Pancreas (tissue), 10 donors: ENCODE measurements around the gene PWWP2B. TPM values are rescaled to one million over a fixed set of nuclear protein-coding genes. Genes with fewer than 3 reads are reported as not detected.

Source experiments
- ATAC-seq, 4 donors: fragments of 200-7000 bp; cut with Tn5 transposase; one replicate each; pipeline versions ENCODE4 v1.8.0 to v1.9.1; 2020; ENCODE audit warnings: mild to moderate bottlenecking in 4 of 4, moderate library complexity in 4 of 4
- DNase-seq, 6 donors: peaks; one replicate each; pipeline ENCODE4 v3.0.0-alpha.2; 2020
- FAIRE-seq: peaks from 2 replicates; lab custom pipeline; 2012; peaks lifted over from hg19 to GRCh38; lab: Jason Lieb, UNC
- H3K27ac ChIP-seq, 4 donors: fragments of 200-600 bp; sonication (generic); 1 replicate in 3 of 4; 2 replicates in 1 of 4; pipeline versions ENCODE4 v1.5.0 to v1.8.0; 2020
- H3K27me3 ChIP-seq, 4 donors: fragments of 200-600 bp; one replicate each; pipeline ENCODE4 v1.8.0; 2021
- H3K36me3 ChIP-seq, 3 donors: fragments of 200-600 bp; sonication (generic) in 1 of 3; one replicate each; pipeline versions ENCODE4 v1.5.0 to v1.8.0; 2020 to 2021
- H3K4me1 ChIP-seq, 3 donors: fragments of 200-600 bp; one replicate each; pipeline ENCODE4 v1.8.0; 2021
- H3K4me3 ChIP-seq, 4 donors: fragments of 200-600 bp; sonication (generic) in 2 of 4; one replicate each; pipeline versions ENCODE4 v1.5.0 to v1.8.0; 2020 to 2021
- H3K9me3 ChIP-seq, 4 donors: fragments of 200-600 bp; one replicate each; pipeline ENCODE4 v1.8.0; 2021
- CTCF ChIP-seq, 4 donors: fragments of 200-600 bp; sonication (generic) in 3 of 4; IDR thresholded peaks; one replicate each; pipeline versions ENCODE4 v1.5.0 to v1.8.0; 2021; ENCODE audit warnings: antibody characterized with exemption in 4 of 4
- WGBS, 2 donors: extraction: QIAGEN DNeasy Blood & Tissue Kit; methylation state at CpG; one replicate each; pipeline ENCODE4 v1.1.7; 2013; 5-methylcytosine and 5-hydroxymethylcytosine counted together
- intact Hi-C, 3 donors: fragments of 100-400 bp; cut with DNase I; formaldehyde crosslinking; loops; one replicate each; pipeline versions ENCODE4 v1.11.1 to v1.14.2; 2022
- polyA plus RNA-seq, 2 donors: library from polyadenylated mRNA; stranded (reverse); fragments of 200-250 nt; gene quantifications; one replicate each; pipeline ENCODE4 v1.2.3, GENCODE V29; 2013
- total RNA-seq, 6 donors: library from RNA; stranded (reverse); fragmentation: NEBNext Ultra II Directional in 4 of 6; extraction: Animal tissue kit (Norgen Biotek cat#: 25700) in 4 of 6; gene quantifications; one replicate each; pipeline versions ENCODE4 v1.2.1 to v1.2.4, GENCODE V29; 2021 to 2023
- donor health status: healthy with polysubstance abuse.
- donor health status: DM: no; HTN: no; CAD: no; lungs with moderate emphysema.
- donor health status: DM: no; HTN: no; CAD: no.
- donor health status: control.
- donor health status: control.
- donor health status: Bipolar disorder and iron deficiency.
- donor health status: DM: yes; HTN: yes; CAD: no.
- donor health status: DM: no; HTN: no; CAD: no.
- donor health status: DM: no; HTN: no; CAD: no.
- donor health status: DM: yes; HTN: yes; CAD: no.

Gene PWWP2B
- total and polyA plus RNA-seq, 8 donors, result 17.8 to 44.1 (median 25.2) TPM

- DNase-seq, result peak in 3 of 6 donors; percentile 21 to 61 (median 30)
- H3K4me3 ChIP-seq, result no peak overlapping the region
- no peak for TF ChIP-seq CTCF (IDR thresholded peaks at IDR 0.05)
- no peaks in the 10 kb centered on the region for H3K9me3 ChIP-seq
- intact Hi-C loops, result loop anchor here in 2 of 3 donors (5.0 kb wide), 2 partner anchors 59 to 184 kb away; no protein-coding TSS in a partner anchor
- no peak overlapping the region for H3K27ac ChIP-seq
- WGBS, 2 donors, result 78 to 83% methylated on average over 12 of the region's 12 CpGs
- no peak for FAIRE-seq
- ATAC-seq, result no peak
- no peaks in the 10 kb centered on the region for H3K27me3 ChIP-seq
- H3K36me3 ChIP-seq, result no peaks in the 10 kb centered on the region
- H3K4me1 ChIP-seq, result peaks cover 10 to 16% (median 10%) of the 10 kb centered on the region in 3 donors
These were observed 3.9 kb upstream of the PWWP2B start for GRCh38 chr10:132392811-132393694.

GRCh38 chr10:132393695-132394181, 3.3 kb upstream of the PWWP2B start:
- Histone ChIP-seq H3K9me3 (no peaks in the 10 kb centered on the region), H3K36me3 (no peaks in the 10 kb centered on the region), H3K27me3 (no peaks in the 10 kb centered on the region), H3K27ac (no peak overlapping the region), H3K4me1 (peaks cover 10 to 22% (median 15%) of the 10 kb centered on the region in 3 donors), H3K4me3 (no peak overlapping the region)
- TF ChIP-seq CTCF (IDR thresholded peaks at IDR 0.05), result no peak
- FAIRE-seq (no peak), ATAC-seq (no peak), DNase-seq (peak in 4 of 6 donors; percentile 27 to 76 (median 56))
- WGBS, 2 donors, result 78% methylated on average over 8 to 9 of the region's 9 CpGs
- intact Hi-C loops, result loop anchor here in 2 of 3 donors (5.0 kb wide), 2 partner anchors 59 to 184 kb away; no protein-coding TSS in a partner anchor

- no peaks in the 10 kb centered on the region for H3K9me3 ChIP-seq
- H3K27ac ChIP-seq, result no peak overlapping the region
- intact Hi-C loops, result loop anchor here in 2 of 3 donors (5.0 kb wide), 2 partner anchors 58 to 183 kb away; no protein-coding TSS in a partner anchor
- no peak for ATAC-seq
- H3K4me1 ChIP-seq, result peaks cover 6 to 16% (median 15%) of the 10 kb centered on the region in 3 donors
- TF ChIP-seq CTCF (IDR thresholded peaks at IDR 0.05), result no peak
- no peak for FAIRE-seq
- no peaks in the 10 kb centered on the region for H3K27me3 ChIP-seq
- no peaks in the 10 kb centered on the region for H3K36me3 ChIP-seq
- DNase-seq, result peak in 2 of 6 donors; percentile 55 to 63
- 84 to 89% methylated on average over 13 of the region's 13 CpGs for WGBS, 2 donors
- no peak overlapping the region for H3K4me3 ChIP-seq
These were observed 2.7 kb upstream of the PWWP2B start for GRCh38 chr10:132394201-132394811.

- FAIRE-seq (no peak), DNase-seq (peak; percentile 27 to 80 (median 40)), ATAC-seq (no peak)
- Histone ChIP-seq H3K36me3 (no peaks in the 10 kb centered on the region), H3K9me3 (no peaks in the 10 kb centered on the region), H3K4me1 (peaks cover 9 to 19% (median 12%) of the 10 kb centered on the region in 3 donors), H3K4me3 (peak overlapping the region in 2 of 4 donors; percentile 76 to 80), H3K27ac (peak overlapping the region; percentile 92 to 96 (median 94)), H3K27me3 (no peaks in the 10 kb centered on the region)
- 87 to 92% methylated on average over 9 to 12 of the region's 12 CpGs for WGBS, 2 donors
- no peak for TF ChIP-seq CTCF (IDR thresholded peaks at IDR 0.05)
- intact Hi-C loops, result loop anchor here in 2 of 3 donors (5.0 kb wide), 2 partner anchors 57 to 182 kb away; no protein-coding TSS in a partner anchor
These were observed 1.9 kb upstream of the PWWP2B start for GRCh38 chr10:132394936-132395703.
